Heart left ventricle (tissue), 11 donors: ENCODE data around the gene ACTA2. TPM values are rescaled to one million over a fixed set of nuclear protein-coding genes. Genes with fewer than 3 reads are reported as not detected.

ENCODE experiments used
- polyA plus RNA-seq, 2 donors: library from polyadenylated mRNA; stranded (reverse); fragments of 200-250 nt; gene quantifications; one replicate each; pipeline ENCODE4 v1.2.3, GENCODE V29; 2013
- total RNA-seq, 9 donors: library from RNA; depleted of rRNA in 2 of 9; stranded (reverse); fragments of >200 nt in 2 of 9; fragmentation: NEBNext Ultra II Directional in 3 of 9; extraction: Animal tissue kit (Norgen Biotek cat#: 25700) in 3 of 9; gene quantifications; one replicate each; pipeline versions ENCODE4 v1.1.0 to v1.2.4, GENCODE V29; 2016 to 2023
- donor health status: ischemic (EF 13 %, LVEDD 7.1; RV severe dilation, severe dysfunction).
- donor health status: healthy with polysubstance abuse.
- donor health status: DM: no; HTN: yes; CAD: no.
- donor health status: DM: no; HTN: no; CAD: no.
- donor health status: ischemic (EF 25% LVEDD 5.7; RV mildly dilated, moderate dysfunction).
- donor health status: healthy.
- donor health status: DM: yes; HTN: yes; CAD: no.
- donor health status: PGD.
- donor health status: nonischemic (EF 23%, LVEDD 6.1; RV moderate dilation, normal function).

The ACTA2 gene
- total and polyA plus RNA-seq, 11 donors = 70.9 to 244 (median 110) TPM

Other genes with a start within 250 kb of the ACTA2 start
- not detected for gene LIPK, start 246.5 kb downstream of the ACTA2 start, total RNA-seq
- not detected for gene LIPK, start 246.5 kb downstream of the ACTA2 start, polyA plus RNA-seq
- gene LIPN, start 192.8 kb downstream of the ACTA2 start, total RNA-seq = under 1 TPM in 1 of 9 donors, not detected in 8; 0.43 TPM
- not detected for gene LIPN, start 192.8 kb downstream of the ACTA2 start, polyA plus RNA-seq
- gene LIPM, start 150.0 kb downstream of the ACTA2 start, total RNA-seq = not detected
- gene LIPM, start 150.0 kb downstream of the ACTA2 start, polyA plus RNA-seq = not detected
- gene ANKRD22, start 100.9 kb downstream of the ACTA2 start, total RNA-seq = 1 to 10 TPM in 1 of 9 donors, under 1 TPM in 1, not detected in 7; 0.52 to 5.9 TPM
- under 1 TPM in 1 of 2 donors, not detected in 1; 0.12 TPM for gene ANKRD22, start 100.9 kb downstream of the ACTA2 start, polyA plus RNA-seq
- 1 to 10 TPM; 1.2 to 6.3 (median 3.9) TPM for gene STAMBPL1, start 72.5 kb downstream of the ACTA2 start, total RNA-seq
- 1 to 10 TPM; 1.0 to 1.2 TPM for gene STAMBPL1, start 72.5 kb downstream of the ACTA2 start, polyA plus RNA-seq
- 10 to 100 TPM in 2 of 9 donors, 1 to 10 TPM in 7; 2.6 to 15.6 (median 5.1) TPM for gene FAS, start 38.0 kb upstream of the ACTA2 start, total RNA-seq
- gene FAS, start 38.0 kb upstream of the ACTA2 start, polyA plus RNA-seq = 1 to 10 TPM; 1.6 to 3.2 TPM